Esophagus muscularis mucosa (tissue), 4 donors: ENCODE data around the gene KCNAB3.

Experiments
- EP300 ChIP-seq: sonication (generic); formaldehyde crosslinking; IDR thresholded peaks from one replicate; pipeline ENCODE4 v1.6.1; 2017; ENCODE audit warnings: antibody characterized with exemption
- POLR2A ChIP-seq: fragments of 450-650 bp; IDR thresholded peaks from one replicate; pipeline ENCODE4 v1.6.1; 2017; ENCODE audit warnings: antibody characterized with exemption, moderate library complexity, mild to moderate bottlenecking, low read depth
- POLR2AphosphoS5 ChIP-seq, 2 donors: sonication (generic); formaldehyde crosslinking; IDR thresholded peaks; one replicate each; pipeline ENCODE4 v1.6.1; 2017; ENCODE audit warnings: antibody characterized with exemption in 2 of 2
- TF ChIP-seq, protein P1 (sequence below), 3 experiments: fragments of 200-600 bp in 2 of 3; fragments of 450-650 bp in 1 of 3; sonication (generic) in 2 of 3; IDR thresholded peaks; one replicate each; pipeline ENCODE4 v1.5.1; 2017 to 2019; ENCODE audit warnings: antibody characterized with exemption in 3 of 3, mild to moderate bottlenecking in 2 of 3, moderate library complexity in 1 of 3

DNA sequence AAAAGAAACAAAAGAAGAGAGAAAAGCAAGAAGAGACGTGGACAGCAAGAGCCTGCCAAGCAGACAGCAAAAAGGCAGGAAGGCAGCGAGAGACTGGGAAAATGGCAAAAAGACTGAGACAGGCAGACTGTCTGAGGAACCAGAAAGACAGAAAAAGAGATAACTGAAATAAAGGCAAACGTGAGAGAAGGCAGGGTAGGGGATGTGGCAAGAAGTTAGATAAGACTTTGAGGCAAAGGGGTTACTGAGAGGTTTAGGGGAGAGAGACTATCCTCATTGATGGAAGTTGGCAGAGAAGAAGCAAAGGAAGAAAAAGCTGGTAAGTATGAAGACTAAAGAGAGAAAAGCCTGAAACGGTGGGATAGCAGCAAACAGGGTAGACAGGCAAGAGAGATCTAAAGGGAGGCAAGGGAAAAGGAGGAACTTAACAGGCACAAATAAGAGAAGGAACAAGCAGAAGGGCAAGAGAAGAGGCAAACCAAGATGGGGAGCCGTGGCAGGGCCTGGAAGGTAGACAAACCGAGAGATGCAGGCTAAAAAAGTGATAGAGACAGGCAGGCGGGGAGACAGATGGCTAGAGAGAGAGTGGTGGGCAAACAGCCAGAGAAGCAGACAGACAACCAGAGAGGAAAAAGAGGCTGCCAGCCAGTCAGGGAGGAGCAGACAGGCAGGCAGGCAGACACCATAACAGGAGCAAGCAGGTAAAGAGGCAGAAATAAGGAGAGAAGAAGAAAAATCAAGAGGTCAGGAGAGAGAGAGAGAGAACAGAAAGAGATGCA is 48.2 kb downstream of the KCNAB3 start:
- TF ChIP-seq, protein P1, sequence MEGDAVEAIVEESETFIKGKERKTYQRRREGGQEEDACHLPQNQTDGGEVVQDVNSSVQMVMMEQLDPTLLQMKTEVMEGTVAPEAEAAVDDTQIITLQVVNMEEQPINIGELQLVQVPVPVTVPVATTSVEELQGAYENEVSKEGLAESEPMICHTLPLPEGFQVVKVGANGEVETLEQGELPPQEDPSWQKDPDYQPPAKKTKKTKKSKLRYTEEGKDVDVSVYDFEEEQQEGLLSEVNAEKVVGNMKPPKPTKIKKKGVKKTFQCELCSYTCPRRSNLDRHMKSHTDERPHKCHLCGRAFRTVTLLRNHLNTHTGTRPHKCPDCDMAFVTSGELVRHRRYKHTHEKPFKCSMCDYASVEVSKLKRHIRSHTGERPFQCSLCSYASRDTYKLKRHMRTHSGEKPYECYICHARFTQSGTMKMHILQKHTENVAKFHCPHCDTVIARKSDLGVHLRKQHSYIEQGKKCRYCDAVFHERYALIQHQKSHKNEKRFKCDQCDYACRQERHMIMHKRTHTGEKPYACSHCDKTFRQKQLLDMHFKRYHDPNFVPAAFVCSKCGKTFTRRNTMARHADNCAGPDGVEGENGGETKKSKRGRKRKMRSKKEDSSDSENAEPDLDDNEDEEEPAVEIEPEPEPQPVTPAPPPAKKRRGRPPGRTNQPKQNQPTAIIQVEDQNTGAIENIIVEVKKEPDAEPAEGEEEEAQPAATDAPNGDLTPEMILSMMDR (IDR thresholded peaks at IDR 0.05): no peak
- TF ChIP-seq POLR2AphosphoS5 (IDR thresholded peaks at IDR 0.05): no peak
- TF ChIP-seq POLR2A: no peak
- no peak for TF ChIP-seq EP300
